ENCODE measurements around the gene CAPN11. TPM values are rescaled to one million over a fixed set of nuclear protein-coding genes. Genes with fewer than 3 reads are reported as not detected.
A peak's percentile ranks its signal among the peaks of the same experiment; 100 is the strongest.

The CAPN11 gene
- total RNA-seq, 1 experiment from 2014 or later, result not detected

DNA sequence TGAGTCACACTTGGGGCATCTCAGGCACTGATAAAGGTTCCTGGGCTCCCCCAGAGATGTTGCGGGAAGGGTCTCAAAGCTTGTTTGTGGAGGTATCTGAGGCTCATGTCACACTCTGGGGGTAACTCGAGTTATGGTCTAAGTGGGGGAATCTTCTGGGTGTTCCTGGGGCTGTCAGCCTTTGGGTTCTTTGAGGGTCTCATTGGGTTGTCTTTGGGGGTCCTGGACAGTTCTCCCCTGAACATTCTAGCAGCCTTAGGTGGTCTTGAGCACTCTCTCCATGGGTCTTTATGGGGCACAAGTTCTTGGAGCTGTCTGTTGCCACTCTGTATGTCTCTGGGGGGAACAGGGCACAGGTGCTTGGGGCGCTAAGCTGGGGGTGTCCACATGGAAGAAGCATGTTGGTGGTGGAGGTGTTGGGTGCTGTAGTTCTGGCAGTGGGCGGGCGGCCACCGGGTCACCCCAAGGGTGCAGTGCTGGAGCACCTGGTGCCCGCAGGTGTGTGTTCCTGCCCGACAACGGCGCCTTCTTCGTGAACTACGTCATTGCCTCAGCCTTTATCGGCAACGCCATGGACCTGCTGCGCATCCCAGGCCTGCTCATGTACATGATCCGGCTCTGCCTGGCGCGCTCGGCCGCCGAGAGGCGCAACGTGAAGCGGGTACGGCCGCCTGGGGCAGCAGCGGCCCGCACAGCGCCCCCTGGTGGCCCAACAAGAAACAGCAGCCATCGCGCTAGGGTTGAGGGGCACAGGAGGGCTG lies 7.1 kb upstream of the CAPN11 start (continued):
- TF ChIP-seq, protein P1, sequence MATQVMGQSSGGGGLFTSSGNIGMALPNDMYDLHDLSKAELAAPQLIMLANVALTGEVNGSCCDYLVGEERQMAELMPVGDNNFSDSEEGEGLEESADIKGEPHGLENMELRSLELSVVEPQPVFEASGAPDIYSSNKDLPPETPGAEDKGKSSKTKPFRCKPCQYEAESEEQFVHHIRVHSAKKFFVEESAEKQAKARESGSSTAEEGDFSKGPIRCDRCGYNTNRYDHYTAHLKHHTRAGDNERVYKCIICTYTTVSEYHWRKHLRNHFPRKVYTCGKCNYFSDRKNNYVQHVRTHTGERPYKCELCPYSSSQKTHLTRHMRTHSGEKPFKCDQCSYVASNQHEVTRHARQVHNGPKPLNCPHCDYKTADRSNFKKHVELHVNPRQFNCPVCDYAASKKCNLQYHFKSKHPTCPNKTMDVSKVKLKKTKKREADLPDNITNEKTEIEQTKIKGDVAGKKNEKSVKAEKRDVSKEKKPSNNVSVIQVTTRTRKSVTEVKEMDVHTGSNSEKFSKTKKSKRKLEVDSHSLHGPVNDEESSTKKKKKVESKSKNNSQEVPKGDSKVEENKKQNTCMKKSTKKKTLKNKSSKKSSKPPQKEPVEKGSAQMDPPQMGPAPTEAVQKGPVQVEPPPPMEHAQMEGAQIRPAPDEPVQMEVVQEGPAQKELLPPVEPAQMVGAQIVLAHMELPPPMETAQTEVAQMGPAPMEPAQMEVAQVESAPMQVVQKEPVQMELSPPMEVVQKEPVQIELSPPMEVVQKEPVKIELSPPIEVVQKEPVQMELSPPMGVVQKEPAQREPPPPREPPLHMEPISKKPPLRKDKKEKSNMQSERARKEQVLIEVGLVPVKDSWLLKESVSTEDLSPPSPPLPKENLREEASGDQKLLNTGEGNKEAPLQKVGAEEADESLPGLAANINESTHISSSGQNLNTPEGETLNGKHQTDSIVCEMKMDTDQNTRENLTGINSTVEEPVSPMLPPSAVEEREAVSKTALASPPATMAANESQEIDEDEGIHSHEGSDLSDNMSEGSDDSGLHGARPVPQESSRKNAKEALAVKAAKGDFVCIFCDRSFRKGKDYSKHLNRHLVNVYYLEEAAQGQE (IDR thresholded peaks at IDR 0.05; ENCODE audit: low read depth), result no peak
- TF ChIP-seq EGR1 (IDR thresholded peaks at IDR 0.05; ENCODE audit: low read depth), result no peak
- TF ChIP-seq SRF (IDR thresholded peaks at IDR 0.05; ENCODE audit: low read depth), result no peak
- TF ChIP-seq SP1 (IDR thresholded peaks at IDR 0.05; ENCODE audit: low read depth), result no peak

DNA sequence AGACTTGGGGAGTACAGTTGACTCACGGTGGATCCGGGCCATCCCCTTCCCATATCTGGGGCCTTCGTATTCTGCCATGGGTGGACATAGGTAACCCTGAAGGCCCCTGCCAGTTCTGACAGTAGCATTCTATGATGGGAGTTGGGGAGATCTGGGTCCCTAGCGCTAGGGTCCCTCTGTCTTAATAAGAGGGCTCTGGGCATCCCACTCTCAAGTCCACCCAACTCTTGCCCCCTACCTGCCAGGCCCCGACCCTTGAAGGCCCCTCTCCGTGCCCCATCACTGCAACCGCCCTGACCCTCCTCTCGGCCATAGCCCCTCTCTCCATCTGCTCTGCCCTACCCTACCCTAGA lies 6.5 kb upstream of the CAPN11 start:
- H3K79me2 ChIP-seq (ENCODE audit: insufficient read depth, low read length), result no peaks in the 10 kb centered on the region
- no peak overlapping the region for H3K4me3 ChIP-seq (replicated peaks in 1 of 2; ENCODE audit: low read depth in 1 of 2, low read length in 2 of 2)
- DNase-seq (ENCODE audit: low read depth, low spot score), result no peak
- no peaks in the 10 kb centered on the region for H3K9me3 ChIP-seq (ENCODE audit: control insufficient read depth in 1 of 2, insufficient read depth in 1 of 2, low read depth in 1 of 2, low read length in 2 of 2)
- no peak overlapping the region for H3K9ac ChIP-seq (ENCODE audit: low read length)
- no peaks in the 10 kb centered on the region for H4K20me1 ChIP-seq (ENCODE audit: insufficient read depth)
- H3K4me1 ChIP-seq (ENCODE audit: control insufficient read depth in 1 of 2, insufficient read depth in 2 of 2, low read length in 2 of 2), result peaks cover 0 to 6% of the 10 kb centered on the region in 2 experiments; a peak in 1 of 4 replicates
- intact Hi-C loops (cut with micrococcal nuclease), result no loop called here
- peaks cover 8 to 10% of the 10 kb centered on the region in 2 experiments; a peak in 3 of 4 replicates for H3K36me3 ChIP-seq (ENCODE audit: control insufficient read depth in 1 of 2, insufficient read depth in 2 of 2, low read length in 2 of 2)
- BruUV-seq (replicated peaks), result no TSS peak
- no peak overlapping the region for H3K27ac ChIP-seq (ENCODE audit: low read depth, low read length)
- CTCF ChIA-PET, result no interaction called here
- RAD21 ChIA-PET (ENCODE audit: low non-redundant PET in 1 of 2, low total read pairs in 2 of 2, uncharacterized antibody in 2 of 2, unreplicated experiment in 2 of 2), result interaction anchor here in 1 of 2 experiments (1.3 kb wide), 1 partner anchor 56 kb away, joined by 5 read pairs; no protein-coding TSS in a partner anchor
- no peak overlapping the region for H3K4me2 ChIP-seq (ENCODE audit: low read length)
- no peak overlapping the region for H2AFZ ChIP-seq (ENCODE audit: low read depth, low read length, poor library complexity, severe bottlenecking)
- no peaks in the 10 kb centered on the region for H3K27me3 ChIP-seq (ENCODE audit: insufficient read depth, low read length)
- H3K9me2 ChIP-seq (ENCODE audit: insufficient read depth), result no peaks in the 10 kb centered on the region
- ATAC-seq, result peak; percentile 1; the same call in 1 of the 2 replicates
- POLR2A ChIA-PET, result no interaction called here
- TF ChIP-seq, protein P2, sequence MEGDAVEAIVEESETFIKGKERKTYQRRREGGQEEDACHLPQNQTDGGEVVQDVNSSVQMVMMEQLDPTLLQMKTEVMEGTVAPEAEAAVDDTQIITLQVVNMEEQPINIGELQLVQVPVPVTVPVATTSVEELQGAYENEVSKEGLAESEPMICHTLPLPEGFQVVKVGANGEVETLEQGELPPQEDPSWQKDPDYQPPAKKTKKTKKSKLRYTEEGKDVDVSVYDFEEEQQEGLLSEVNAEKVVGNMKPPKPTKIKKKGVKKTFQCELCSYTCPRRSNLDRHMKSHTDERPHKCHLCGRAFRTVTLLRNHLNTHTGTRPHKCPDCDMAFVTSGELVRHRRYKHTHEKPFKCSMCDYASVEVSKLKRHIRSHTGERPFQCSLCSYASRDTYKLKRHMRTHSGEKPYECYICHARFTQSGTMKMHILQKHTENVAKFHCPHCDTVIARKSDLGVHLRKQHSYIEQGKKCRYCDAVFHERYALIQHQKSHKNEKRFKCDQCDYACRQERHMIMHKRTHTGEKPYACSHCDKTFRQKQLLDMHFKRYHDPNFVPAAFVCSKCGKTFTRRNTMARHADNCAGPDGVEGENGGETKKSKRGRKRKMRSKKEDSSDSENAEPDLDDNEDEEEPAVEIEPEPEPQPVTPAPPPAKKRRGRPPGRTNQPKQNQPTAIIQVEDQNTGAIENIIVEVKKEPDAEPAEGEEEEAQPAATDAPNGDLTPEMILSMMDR (IDR thresholded peaks at IDR 0.05 in 2 of 3, conservative IDR thresholded peaks at IDR 0.05 in 1 of 3; ENCODE audit: borderline replicate concordance in 1 of 3, insufficient read depth in 1 of 3, low read depth in 2 of 3, low read length in 2 of 3), result 0 out of 6 replicates have a peak, but pooled peaks of 1 of the 3 experiments have one; percentile 4
- no peak; the same call in 1 of the 2 replicates for TF ChIP-seq ZFX (IDR thresholded peaks at IDR 0.05)

Measured in HCT116 (cell line).